HEK293 (cell line): ENCODE measurements around the gene TCAF1.

Source experiments
- CTCF ChIA-PET: fragments of 350-600 bp; formaldehyde crosslinking; extraction: SDS; loops from one replicate; lab custom pipeline; 2021; ENCODE audit warnings: antibody characterized with exemption; lab: Yijun Ruan, JAX
- POLR2A ChIA-PET: fragments of 300-600 bp; formaldehyde crosslinking; extraction: SDS; loops from one replicate; lab custom pipeline; 2020; ENCODE audit warnings: antibody characterized with exemption, inconsistent platforms; lab: Yijun Ruan, JAX
- H3K27ac ChIP-seq: fragments of 200-500 bp; sonication (Bioruptor generic); 2 replicates; pipeline ENCODE4 v1.5.1; 2014; ENCODE audit warnings: low read depth, low read length, control low read depth, inconsistent platforms; ENCODE audit errors: extremely low read depth
- H3K36me3 ChIP-seq, 2 experiments: fragments of 200-500 bp in 1 of 2; sonication (Bioruptor generic) in 1 of 2; 1 replicate in 1 of 2; 2 replicates in 1 of 2; pipeline ENCODE4 v1.5.1; 2014 to 2017; ENCODE audit warnings: inconsistent platforms in 2 of 2, low read length in 2 of 2; ENCODE audit not compliant: control insufficient read depth in 2 of 2, insufficient read depth in 1 of 2
- H3K4me1 ChIP-seq: fragments of 200-500 bp; sonication (Bioruptor generic); 2 replicates; pipeline ENCODE4 v1.5.1; 2014; ENCODE audit warnings: mild to moderate bottlenecking, low read length, inconsistent platforms; ENCODE audit not compliant: control insufficient read depth, insufficient read depth
- H3K4me3 ChIP-seq: 2 replicates; pipeline ENCODE4 v1.5.1; 2011; ENCODE audit warnings: low read depth, mild to moderate bottlenecking, control low read depth, low read length, moderate library complexity
- H3K9me3 ChIP-seq: fragments of 200-500 bp; sonication (Bioruptor generic); 2 replicates; pipeline ENCODE4 v1.5.1; 2014; ENCODE audit warnings: low read depth, low read length, inconsistent platforms; ENCODE audit not compliant: control insufficient read depth, insufficient read depth
- EGR2 ChIP-seq: fragments of 450-650 bp; formaldehyde crosslinking; IDR thresholded peaks from 2 replicates; pipeline ENCODE4 v1.5.1; 2016; ENCODE audit warnings: low read depth, missing biosample characterization, missing genetic modification characterization
- ZBTB11 ChIP-seq: fragments of 450-650 bp; formaldehyde crosslinking; conservative IDR thresholded peaks from 2 replicates; pipeline ENCODE4 v1.5.1; 2016; ENCODE audit warnings: low read depth, missing biosample characterization, missing genetic modification characterization
- ZBTB21 ChIP-seq: fragments of 450-650 bp; formaldehyde crosslinking; IDR thresholded peaks from 2 replicates; pipeline ENCODE4 v1.5.1; 2017; ENCODE audit warnings: missing biosample characterization, missing genetic modification characterization
- ZBTB49 ChIP-seq: fragments of 450-650 bp; formaldehyde crosslinking; IDR thresholded peaks from 2 replicates; pipeline ENCODE4 v1.5.1; 2016; ENCODE audit warnings: missing biosample characterization, missing genetic modification characterization, low read depth
- ZNF174 ChIP-seq: fragments of 450-650 bp; formaldehyde crosslinking; IDR thresholded peaks from 2 replicates; pipeline ENCODE4 v1.5.0; 2017; ENCODE audit warnings: missing biosample characterization, mild to moderate bottlenecking, missing genetic modification characterization
- ZNF292 ChIP-seq: fragments of 450-650 bp; formaldehyde crosslinking; IDR thresholded peaks from 2 replicates; pipeline ENCODE4 v1.5.1; 2016; ENCODE audit warnings: low read depth, missing biosample characterization, missing genetic modification characterization, borderline replicate concordance
- ZNF324 ChIP-seq: fragments of 450-650 bp; formaldehyde crosslinking; IDR thresholded peaks from 2 replicates; pipeline ENCODE4 v1.5.1; 2016; ENCODE audit warnings: missing biosample characterization, missing genetic modification characterization
- ZNF391 ChIP-seq: fragments of 450-650 bp; formaldehyde crosslinking; IDR thresholded peaks from 2 replicates; pipeline ENCODE4 v1.5.1; 2016; ENCODE audit warnings: low read depth, missing biosample characterization, missing genetic modification characterization, borderline replicate concordance
- ZNF449 ChIP-seq: fragments of 450-650 bp; formaldehyde crosslinking; IDR thresholded peaks from 2 replicates; pipeline ENCODE4 v1.5.1; 2017; ENCODE audit warnings: missing biosample characterization, mild to moderate bottlenecking, missing genetic modification characterization, moderate library complexity
- ZNF544 ChIP-seq: fragments of 450-650 bp; formaldehyde crosslinking; IDR thresholded peaks from 2 replicates; pipeline ENCODE4 v1.5.0; 2017; ENCODE audit warnings: missing biosample characterization, missing genetic modification characterization
- ZNF548 ChIP-seq: fragments of 450-650 bp; formaldehyde crosslinking; IDR thresholded peaks from 2 replicates; pipeline ENCODE4 v1.5.1; 2016; ENCODE audit warnings: missing biosample characterization, missing genetic modification characterization
- ZNF645 ChIP-seq: fragments of 450-650 bp; formaldehyde crosslinking; IDR thresholded peaks from 2 replicates; pipeline ENCODE4; 2016; ENCODE audit warnings: missing biosample characterization, missing genetic modification characterization
- ZSCAN23 ChIP-seq: fragments of 450-650 bp; formaldehyde crosslinking; IDR thresholded peaks from 2 replicates; pipeline ENCODE4 v1.5.1; 2016; ENCODE audit warnings: missing biosample characterization, missing genetic modification characterization
- ZXDB ChIP-seq: fragments of 450-650 bp; formaldehyde crosslinking; IDR thresholded peaks from 2 replicates; pipeline ENCODE4 v1.5.1; 2016; ENCODE audit warnings: missing biosample characterization, missing genetic modification characterization
- TF ChIP-seq, protein P1 (sequence below): fragments of 450-650 bp; formaldehyde crosslinking; IDR thresholded peaks from 2 replicates; pipeline ENCODE4 v1.5.1; 2016; ENCODE audit warnings: missing biosample characterization, missing genetic modification characterization
- TF ChIP-seq, protein P2 (sequence below): fragments of 450-650 bp; formaldehyde crosslinking; IDR thresholded peaks from 2 replicates; pipeline ENCODE4 v1.5.1; 2017; ENCODE audit warnings: missing biosample characterization, missing genetic modification characterization

The TCAF1 gene

DNA sequence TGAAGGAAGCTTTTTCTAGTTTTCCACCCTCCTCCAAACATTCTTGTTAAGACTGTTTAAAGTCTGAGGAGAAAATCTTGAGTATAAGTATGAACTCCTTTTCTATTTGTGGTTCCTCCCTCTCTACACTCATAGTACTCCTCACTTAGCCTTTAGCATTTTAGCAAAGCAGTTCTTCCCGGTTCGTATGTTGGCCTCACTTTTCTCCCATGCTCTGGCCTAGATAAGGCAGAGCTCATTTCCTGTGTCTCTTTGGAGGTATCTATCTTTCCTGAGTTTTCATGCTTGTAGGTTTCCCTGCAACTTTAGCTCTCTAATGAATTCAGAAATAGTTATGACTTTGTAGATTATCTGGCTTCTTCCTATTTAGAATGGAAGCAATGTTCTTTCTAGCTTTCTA, 46.8 kb upstream of the TCAF1 start:
- H3K36me3 ChIP-seq = no peaks in the 10 kb centered on the region
- POLR2A ChIA-PET = no interaction called here
- TF ChIP-seq ZBTB11 = no peak
- no peak for TF ChIP-seq EGR2 (tag by site-specific recombination)
- H3K9me3 ChIP-seq = no peaks in the 10 kb centered on the region
- no peak overlapping the region for H3K27ac ChIP-seq
- H3K4me1 ChIP-seq = no peaks in the 10 kb centered on the region
- CTCF ChIA-PET = interaction anchor here (0.5 to 0.6 kb wide), 2 partner anchors 26 to 128 kb away, joined by 3 to 5 read pairs; no protein-coding TSS in a partner anchor
- no peak overlapping the region for H3K4me3 ChIP-seq

DNA sequence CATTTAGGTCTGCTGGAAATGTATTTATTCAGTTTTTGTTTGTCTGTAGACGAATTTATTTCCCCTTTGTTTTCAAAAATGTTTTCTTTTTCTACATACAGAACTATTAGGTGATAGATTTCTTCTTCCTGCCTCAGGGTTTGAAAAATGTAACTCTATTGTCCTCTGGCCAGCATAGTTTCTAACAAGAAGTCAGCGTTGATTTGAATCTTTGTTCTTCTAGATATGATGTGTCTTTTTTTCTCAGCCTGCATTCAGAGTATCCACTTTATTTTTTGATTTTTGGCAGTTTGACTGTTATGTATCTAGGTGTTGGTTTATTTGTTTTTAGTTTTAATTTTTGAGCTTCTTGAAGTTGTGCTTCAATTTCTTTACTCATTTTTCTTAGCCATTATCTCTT, 45.1 kb upstream of the TCAF1 start:
- H3K27ac ChIP-seq = no peak overlapping the region
- no peaks in the 10 kb centered on the region for H3K4me1 ChIP-seq
- no peak for TF ChIP-seq ZNF391
- no peak for TF ChIP-seq ZNF544 (tag by site-specific recombination)
- no peak for TF ChIP-seq ZBTB21 (tag by site-specific recombination)
- TF ChIP-seq, protein P1, sequence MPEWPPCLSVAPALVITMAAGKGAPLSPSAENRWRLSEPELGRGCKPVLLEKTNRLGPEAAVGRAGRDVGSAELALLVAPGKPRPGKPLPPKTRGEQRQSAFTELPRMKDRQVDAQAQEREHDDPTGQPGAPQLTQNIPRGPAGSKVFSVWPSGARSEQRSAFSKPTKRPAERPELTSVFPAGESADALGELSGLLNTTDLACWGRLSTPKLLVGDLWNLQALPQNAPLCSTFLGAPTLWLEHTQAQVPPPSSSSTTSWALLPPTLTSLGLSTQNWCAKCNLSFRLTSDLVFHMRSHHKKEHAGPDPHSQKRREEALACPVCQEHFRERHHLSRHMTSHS = no peak
- no peak for TF ChIP-seq ZNF174 (tag by site-specific recombination)
- no peak for TF ChIP-seq ZSCAN23 (tag by site-specific recombination)
- no peak for TF ChIP-seq ZNF548 (tag by site-specific recombination)
- TF ChIP-seq ZNF645 (tag by site-specific recombination) = no peak
- TF ChIP-seq, protein P2, sequence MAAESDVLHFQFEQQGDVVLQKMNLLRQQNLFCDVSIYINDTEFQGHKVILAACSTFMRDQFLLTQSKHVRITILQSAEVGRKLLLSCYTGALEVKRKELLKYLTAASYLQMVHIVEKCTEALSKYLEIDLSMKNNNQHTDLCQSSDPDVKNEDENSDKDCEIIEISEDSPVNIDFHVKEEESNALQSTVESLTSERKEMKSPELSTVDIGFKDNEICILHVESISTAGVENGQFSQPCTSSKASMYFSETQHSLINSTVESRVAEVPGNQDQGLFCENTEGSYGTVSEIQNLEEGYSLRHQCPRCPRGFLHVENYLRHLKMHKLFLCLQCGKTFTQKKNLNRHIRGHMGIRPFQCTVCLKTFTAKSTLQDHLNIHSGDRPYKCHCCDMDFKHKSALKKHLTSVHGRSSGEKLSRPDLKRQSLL (tag by site-specific recombination) = no peak
- TF ChIP-seq ZNF292 (tag by site-specific recombination) = no peak
- TF ChIP-seq ZBTB49 (tag by site-specific recombination) = no peak
- TF ChIP-seq ZXDB (tag by site-specific recombination) = no peak
- no peak for TF ChIP-seq ZNF449 (tag by site-specific recombination)
- no peak for TF ChIP-seq ZNF324
- TF ChIP-seq, all 188 proteins: peak for 0
- ChIA-PET CTCF (no interaction called here), POLR2A (no interaction called here)
- H3K9me3 ChIP-seq = no peaks in the 10 kb centered on the region
- no peak overlapping the region for H3K4me3 ChIP-seq
- no peaks in the 10 kb centered on the region for H3K36me3 ChIP-seq
